Lung (tissue), 12 donors: Measurements from ENCODE around the gene ARPC4. TPM values are rescaled to one million over a fixed set of nuclear protein-coding genes. Genes with fewer than 3 reads are reported as not detected.

Experiments
- ATAC-seq: fragments of 200-7000 bp; cut with Tn5 transposase; one replicate; pipeline ENCODE4 v1.9.1; 2020; ENCODE audit warnings: moderate number of reproducible peaks; ENCODE audit not compliant: insufficient read depth, low FRiP score
- DNase-seq, 3 donors: peaks; one replicate each; pipeline ENCODE4 v3.0.0-alpha.2; 2013 to 2017
- H3K27ac ChIP-seq, 2 donors: one replicate each; pipeline ENCODE4 v1.5.1; 2013; ENCODE audit warnings: mild to moderate bottlenecking in 2 of 2, moderate library complexity in 2 of 2, control low read depth in 1 of 2, inconsistent platforms in 1 of 2, low read depth in 1 of 2, low read length in 1 of 2
- H3K27me3 ChIP-seq, 3 donors: one replicate each; pipeline ENCODE4 v1.5.1; 2013; ENCODE audit warnings: low read length in 2 of 3; ENCODE audit not compliant: control insufficient read depth in 3 of 3, insufficient read depth in 3 of 3
- H3K36me3 ChIP-seq, 4 donors: one replicate each; pipeline ENCODE4 v1.5.1; 2013; ENCODE audit warnings: low read length in 4 of 4, mild to moderate bottlenecking in 1 of 4, moderate library complexity in 1 of 4; ENCODE audit not compliant: control insufficient read depth in 4 of 4, insufficient read depth in 4 of 4
- H3K4me1 ChIP-seq, 5 donors: one replicate each; pipeline ENCODE4 v1.5.1; 2013; ENCODE audit warnings: low read length in 5 of 5, mild to moderate bottlenecking in 2 of 5, moderate library complexity in 1 of 5; ENCODE audit not compliant: control insufficient read depth in 5 of 5, insufficient read depth in 5 of 5
- H3K4me3 ChIP-seq: one replicate; pipeline ENCODE4 v1.5.1; 2013; ENCODE audit warnings: mild to moderate bottlenecking, control low read depth, moderate library complexity
- H3K9ac ChIP-seq, 2 donors: one replicate each; pipeline ENCODE4 v1.5.1; 2013; ENCODE audit warnings: low read length in 2 of 2, control low read depth in 1 of 2; ENCODE audit not compliant: insufficient read depth in 1 of 2
- H3K9me3 ChIP-seq, 4 donors: one replicate each; pipeline ENCODE4 v1.5.1; 2013; ENCODE audit warnings: low read length in 3 of 4, mild to moderate bottlenecking in 1 of 4, moderate library complexity in 1 of 4; ENCODE audit not compliant: control insufficient read depth in 4 of 4, insufficient read depth in 3 of 4
- WGBS, 2 donors: extraction: QIAGEN DNeasy Blood & Tissue Kit; methylation state at CpG; one replicate each; pipeline ENCODE4 v1.1.7; 2013; 5-methylcytosine and 5-hydroxymethylcytosine counted together
- polyA plus RNA-seq, 2 donors: library from polyadenylated mRNA; stranded (reverse); fragments of 200-250 nt; gene quantifications; one replicate each; pipeline ENCODE4 v1.2.1, GENCODE V29; 2013
- total RNA-seq, 2 donors: library from RNA; depleted of rRNA in 1 of 2; stranded (reverse); fragments of >200 nt in 1 of 2; gene quantifications; one replicate each; pipeline ENCODE4 v1.2.1, GENCODE V29; 2014 to 2021
- TF ChIP-seq, protein P1 (sequence below): IDR thresholded peaks from 2 replicates; pipeline ENCODE4 v1.5.1; 2012; ENCODE audit warnings: mild to moderate bottlenecking; ENCODE audit errors: control extremely low read depth, extremely low read depth
- donor health status: control.
- donor health status: control.
- donor health status: Bipolar disorder and iron deficiency.
- donor health status: healthy.
- donor health status: DM: yes; HTN: yes; CAD: no.

ARPC4 gene
- total and polyA plus RNA-seq, 4 donors, result 74.9 to 239 (median 129) TPM

DNA sequence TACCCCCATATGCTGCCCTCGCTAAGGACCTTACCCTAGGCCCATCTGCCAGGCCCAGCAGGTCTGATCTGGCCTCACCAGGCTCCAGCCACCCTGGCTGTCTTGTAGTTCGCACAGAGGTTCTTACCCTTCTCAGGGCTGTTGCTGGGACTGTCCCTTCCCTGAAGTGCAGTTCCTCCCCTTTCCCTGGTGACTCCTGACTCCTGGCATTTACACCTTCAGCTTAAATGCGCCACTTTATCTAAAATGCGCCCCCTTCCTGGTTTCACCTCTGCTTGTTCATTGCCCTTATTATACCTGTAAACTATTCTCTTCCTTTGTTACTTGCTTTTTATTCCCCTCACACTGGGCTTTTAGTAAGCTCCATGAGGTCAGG, 16.3 kb downstream of the ARPC4 start:
- H3K36me3 ChIP-seq, result peaks cover 7 to 26% (median 20%) of the 10 kb centered on the region in 4 donors
- DNase-seq, result no peak
- no peaks in the 10 kb centered on the region for H3K9me3 ChIP-seq

GRCh38 chr3:9809615-9810432, 16.9 kb downstream of the ARPC4 start, which contains the start of gene TTLL3:
Gene TTLL3 (plus strand): TSS chr3:9810262. CDS start chr3:9810662, 400 bp downstream.
- peaks cover 1 to 22% (median 16%) of the 10 kb centered on the region in 4 donors for H3K36me3 ChIP-seq
- H3K27me3 ChIP-seq, result no peaks in the 10 kb centered on the region
- peaks cover 0 to 16% (median 5%) of the 10 kb centered on the region in 5 donors for H3K4me1 ChIP-seq
- H3K27ac ChIP-seq, result peak within 1 kb of the TSS; percentile 91
- TF ChIP-seq, protein P1, sequence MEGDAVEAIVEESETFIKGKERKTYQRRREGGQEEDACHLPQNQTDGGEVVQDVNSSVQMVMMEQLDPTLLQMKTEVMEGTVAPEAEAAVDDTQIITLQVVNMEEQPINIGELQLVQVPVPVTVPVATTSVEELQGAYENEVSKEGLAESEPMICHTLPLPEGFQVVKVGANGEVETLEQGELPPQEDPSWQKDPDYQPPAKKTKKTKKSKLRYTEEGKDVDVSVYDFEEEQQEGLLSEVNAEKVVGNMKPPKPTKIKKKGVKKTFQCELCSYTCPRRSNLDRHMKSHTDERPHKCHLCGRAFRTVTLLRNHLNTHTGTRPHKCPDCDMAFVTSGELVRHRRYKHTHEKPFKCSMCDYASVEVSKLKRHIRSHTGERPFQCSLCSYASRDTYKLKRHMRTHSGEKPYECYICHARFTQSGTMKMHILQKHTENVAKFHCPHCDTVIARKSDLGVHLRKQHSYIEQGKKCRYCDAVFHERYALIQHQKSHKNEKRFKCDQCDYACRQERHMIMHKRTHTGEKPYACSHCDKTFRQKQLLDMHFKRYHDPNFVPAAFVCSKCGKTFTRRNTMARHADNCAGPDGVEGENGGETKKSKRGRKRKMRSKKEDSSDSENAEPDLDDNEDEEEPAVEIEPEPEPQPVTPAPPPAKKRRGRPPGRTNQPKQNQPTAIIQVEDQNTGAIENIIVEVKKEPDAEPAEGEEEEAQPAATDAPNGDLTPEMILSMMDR, result no peak
- H3K4me3 ChIP-seq, result peak within 1 kb of the TSS; percentile 68
- WGBS, 2 donors, result 1% methylated on average over 40 to 76 of the region's 76 CpGs
- peak within 1 kb of the TSS; percentile 73 for H3K9ac ChIP-seq
- ATAC-seq, result peak; percentile 90
- H3K9me3 ChIP-seq, result no peaks in the 10 kb centered on the region
- DNase-seq, result peak; percentile 88 to 91 (median 88)

More for the DNA sequence above, 16.3 kb downstream of the ARPC4 start:
- peak overlapping the region; percentile 68 for H3K4me3 ChIP-seq
- peak; percentile 35 for ATAC-seq
- peaks cover 0 to 16% (median 5%) of the 10 kb centered on the region in 5 donors for H3K4me1 ChIP-seq
- TF ChIP-seq, protein P1, result no peak
- H3K27ac ChIP-seq, result peak overlapping the region; percentile 91
- no peaks in the 10 kb centered on the region for H3K27me3 ChIP-seq
- 72 to 79% methylated on average over 4 of the region's 4 CpGs for WGBS, 2 donors
- peak overlapping the region; percentile 73 for H3K9ac ChIP-seq

GRCh38 chr3:9810433-9810770, 17.5 kb downstream of the ARPC4 start:
- H3K9ac ChIP-seq, result peak overlapping the region; percentile 56 to 73
- H3K36me3 ChIP-seq, result peaks cover 0 to 18% (median 16%) of the 10 kb centered on the region in 4 donors
- H3K27ac ChIP-seq, result peak overlapping the region; percentile 91
- no peaks in the 10 kb centered on the region for H3K9me3 ChIP-seq
- DNase-seq, result peak in 1 of 3 donors; percentile 50
- no peaks in the 10 kb centered on the region for H3K27me3 ChIP-seq
- 8 to 14% methylated on average over 15 to 18 of the region's 18 CpGs for WGBS, 2 donors
- ATAC-seq, result no peak
- TF ChIP-seq, protein P1, result no peak
- H3K4me3 ChIP-seq, result peak overlapping the region; percentile 68
- peaks cover 0 to 16% (median 5%) of the 10 kb centered on the region in 5 donors for H3K4me1 ChIP-seq
